ENCODE measurements around the gene ATP7A.
"Not testable (repeated sequence)": the region's sequence is repeated elsewhere in the genome, so short reads cannot be mapped to it uniquely, and the experiment has no call there.

ATP7A gene

GRCh38 chrX:77910108-77910840 is at the start of gene ATP7A:
Gene ATP7A, plus strand, starts transcription at chrX:77910693. Its CDS starts 60,949 bp downstream, at chrX:77971642.
- DNase-seq (ENCODE audit: low read depth) = peak; percentile 91

DNA sequence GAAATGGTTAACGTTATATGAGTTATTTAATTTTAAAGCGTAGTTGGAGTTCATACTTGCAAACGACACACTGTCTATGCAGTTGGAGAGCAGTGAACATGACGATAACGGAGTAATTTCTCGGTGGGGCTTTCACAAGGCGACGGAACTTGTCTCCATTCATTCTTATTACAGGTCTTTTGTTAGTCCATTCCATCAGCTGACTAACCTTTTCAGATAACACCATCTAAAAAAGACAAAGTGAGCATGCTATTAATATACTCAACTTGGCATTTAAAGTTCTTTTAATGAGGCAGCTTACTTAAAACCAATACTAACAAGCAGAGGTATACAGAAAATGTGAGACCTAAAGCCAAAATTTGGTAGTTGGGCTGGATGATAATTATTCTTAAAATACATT is 35.1 kb upstream of the ATP7A start:
- DNase-seq (ENCODE audit: low read depth) = no peak

DNA sequence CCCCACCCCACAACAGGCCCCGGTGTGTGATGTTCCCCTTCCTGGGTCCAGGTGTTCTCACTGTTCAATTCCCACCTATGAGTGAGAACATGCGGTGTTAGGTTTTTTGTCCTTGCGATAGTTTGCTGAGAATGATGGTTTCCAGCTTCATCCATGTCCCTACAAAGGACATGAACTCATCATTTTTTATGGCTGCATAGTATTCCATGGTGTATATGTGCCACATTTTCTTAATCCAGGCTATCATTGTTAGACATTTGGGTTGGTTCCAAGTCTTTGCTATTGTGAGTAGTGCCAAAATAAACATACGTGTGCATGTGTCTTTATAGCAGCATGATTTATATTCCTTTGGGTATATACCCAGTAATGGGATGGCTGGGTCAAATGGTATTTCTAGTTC is 29.1 kb upstream of the ATP7A start:
- DNase-seq (ENCODE audit: low read depth) = not testable (repeated sequence)

DNA sequence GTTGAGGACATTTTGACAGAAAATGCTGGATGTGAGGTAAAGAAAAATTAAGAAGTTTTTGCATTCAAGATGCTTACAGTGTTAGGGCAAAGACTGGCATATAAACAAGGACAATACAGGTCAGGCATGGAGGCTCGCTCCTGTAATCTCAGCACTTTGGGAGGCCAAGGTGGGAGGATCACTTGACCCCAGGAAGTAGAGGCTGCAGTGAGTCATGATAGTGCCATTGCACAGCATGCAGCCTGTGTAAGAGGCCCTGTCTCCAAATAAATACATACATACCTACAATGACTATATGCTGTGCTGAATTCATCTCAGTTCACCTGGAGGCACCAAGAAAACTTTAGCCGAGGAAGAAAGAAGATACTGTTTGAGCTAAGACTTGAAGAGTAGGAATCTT is 17.6 kb upstream of the ATP7A start:
- DNase-seq (ENCODE audit: low read depth) = no peak

DNA sequence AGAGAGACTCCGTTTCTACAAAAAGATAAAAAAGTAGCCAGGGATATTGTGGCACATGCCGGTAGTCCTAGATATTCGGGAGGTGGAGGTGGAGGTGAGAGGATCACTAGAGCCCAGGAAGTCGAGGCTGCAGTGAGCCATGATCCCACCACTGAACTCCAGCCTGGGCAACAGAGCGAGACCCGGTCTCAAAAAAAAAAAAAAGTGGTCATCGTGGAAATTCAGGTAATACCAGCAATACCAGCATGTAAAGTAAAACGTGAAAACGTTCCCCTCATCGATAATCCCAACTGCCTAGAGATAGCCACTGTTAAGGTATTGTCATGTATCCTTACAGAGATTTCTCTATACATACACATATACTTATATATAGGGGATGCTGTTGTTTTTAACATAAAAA is 16.8 kb upstream of the ATP7A start:
- no peak for DNase-seq (ENCODE audit: low read depth)

DNA sequence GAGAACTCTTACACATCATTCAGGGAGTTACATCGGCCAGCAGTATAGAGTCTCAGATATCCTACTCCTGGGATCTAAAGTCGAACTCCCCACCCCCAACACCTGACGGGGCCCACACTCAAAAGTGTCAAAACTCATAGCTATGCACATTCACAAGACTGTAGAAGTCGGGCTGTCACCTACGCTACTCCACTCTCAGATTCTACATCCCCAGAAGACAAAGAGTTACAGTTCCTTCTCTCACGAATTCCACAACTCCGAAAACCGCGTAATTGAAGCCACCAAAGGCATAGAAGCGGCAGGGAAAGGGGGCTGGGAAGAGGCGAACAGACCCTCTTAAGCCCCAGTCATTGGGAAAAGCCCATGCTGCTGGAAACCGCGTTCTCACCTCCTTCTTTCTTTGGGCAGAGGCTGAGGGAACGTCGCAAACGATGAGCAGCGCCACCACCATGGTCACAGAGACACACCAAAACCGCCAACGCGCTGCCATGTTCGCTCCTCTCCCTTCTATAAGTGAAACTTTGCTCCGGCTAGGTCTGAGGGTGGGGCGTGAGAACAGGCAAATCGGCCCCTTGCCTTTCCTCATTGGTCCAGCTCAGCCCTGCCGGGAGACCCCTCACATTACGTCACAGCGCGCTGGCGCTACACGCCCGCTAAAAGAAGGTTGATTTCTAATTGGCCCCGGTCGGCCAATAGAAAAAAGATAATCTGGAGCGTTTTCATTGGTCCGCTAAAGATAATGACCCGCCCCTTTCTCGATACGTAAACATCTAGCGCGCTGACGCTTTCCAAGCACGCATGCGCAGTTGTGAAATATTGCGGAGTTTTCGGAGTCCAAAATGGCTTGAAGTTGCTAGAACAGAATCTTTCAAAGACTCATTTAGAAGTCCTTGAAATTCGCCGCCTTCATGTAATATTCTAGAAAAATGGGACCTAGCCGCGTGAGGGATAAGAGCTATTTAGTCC is 15.3 kb upstream of the ATP7A start, which contains the start of gene MAGT1:
TSS of gene MAGT1 (minus strand) at position 515 of the 966 bp plus-strand sequence. CDS start at position 490, 25 bp downstream.
- peak; percentile 97 for DNase-seq (ENCODE audit: low read depth)

DNA sequence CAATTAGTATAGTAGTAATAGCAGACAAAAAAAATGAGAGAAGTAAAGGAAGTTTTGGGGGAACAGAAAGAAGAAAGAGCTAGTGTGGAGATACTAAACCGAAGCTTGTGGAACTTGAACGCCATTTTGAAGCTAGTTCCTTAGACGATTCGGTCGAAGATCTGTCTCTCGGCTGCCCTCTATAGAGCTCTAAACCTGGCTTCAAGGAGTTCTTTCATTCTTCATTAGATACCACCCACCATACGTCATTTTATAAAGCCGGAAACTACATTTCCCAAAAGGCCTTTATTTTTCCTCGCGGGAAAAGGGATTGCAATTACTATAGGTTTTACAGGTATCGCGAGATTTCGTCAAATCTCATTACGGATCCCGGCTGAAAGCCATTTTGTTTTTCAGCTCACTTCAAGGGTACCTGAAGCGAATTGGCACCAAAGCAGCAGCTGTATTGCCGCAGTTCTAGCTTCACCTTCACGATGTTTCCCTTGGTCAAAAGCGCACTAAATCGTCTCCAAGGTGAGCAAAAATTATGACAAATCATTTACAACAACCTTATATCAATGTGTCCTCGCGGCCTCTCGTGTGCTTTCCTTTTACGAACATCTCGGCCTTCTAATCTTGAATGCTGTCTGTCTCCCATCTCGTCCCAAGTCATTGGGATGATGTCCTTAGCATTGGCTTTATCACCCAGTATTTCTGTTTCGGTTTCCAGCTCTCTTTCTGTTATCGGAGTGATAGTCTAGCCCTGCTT is 11.2 kb upstream of the ATP7A start, which contains the start of gene COX7B:
TSS of gene COX7B (plus strand) at position 388 of the 748 bp plus-strand sequence. CDS start at position 474, 86 bp downstream.
- DNase-seq (ENCODE audit: low read depth) = peak; percentile 96

DNA sequence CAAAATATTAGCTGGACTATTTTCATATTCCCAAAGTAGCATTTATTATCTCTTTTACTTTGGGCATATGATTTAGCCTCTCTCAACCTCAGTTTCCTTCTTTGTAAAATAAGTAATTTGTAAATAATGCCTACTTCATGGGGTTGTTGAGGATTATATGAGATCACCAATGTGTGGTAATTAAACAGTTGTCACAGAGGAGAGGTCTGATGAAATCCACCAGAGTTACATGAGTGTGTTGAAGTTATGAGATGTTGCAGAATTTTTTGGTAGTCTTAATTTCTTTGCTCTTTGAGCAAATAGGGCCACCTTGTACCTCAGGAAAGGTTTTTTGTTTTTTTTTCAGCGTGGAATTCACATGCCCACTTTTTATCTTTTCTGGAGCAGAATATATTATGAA is 9.8 kb upstream of the ATP7A start:
- DNase-seq (ENCODE audit: low read depth) = peak; percentile 6

GRCh38 chrX:77901506-77901905 is 9.0 kb upstream of the ATP7A start:
- DNase-seq (ENCODE audit: low read depth) = no peak

DNA sequence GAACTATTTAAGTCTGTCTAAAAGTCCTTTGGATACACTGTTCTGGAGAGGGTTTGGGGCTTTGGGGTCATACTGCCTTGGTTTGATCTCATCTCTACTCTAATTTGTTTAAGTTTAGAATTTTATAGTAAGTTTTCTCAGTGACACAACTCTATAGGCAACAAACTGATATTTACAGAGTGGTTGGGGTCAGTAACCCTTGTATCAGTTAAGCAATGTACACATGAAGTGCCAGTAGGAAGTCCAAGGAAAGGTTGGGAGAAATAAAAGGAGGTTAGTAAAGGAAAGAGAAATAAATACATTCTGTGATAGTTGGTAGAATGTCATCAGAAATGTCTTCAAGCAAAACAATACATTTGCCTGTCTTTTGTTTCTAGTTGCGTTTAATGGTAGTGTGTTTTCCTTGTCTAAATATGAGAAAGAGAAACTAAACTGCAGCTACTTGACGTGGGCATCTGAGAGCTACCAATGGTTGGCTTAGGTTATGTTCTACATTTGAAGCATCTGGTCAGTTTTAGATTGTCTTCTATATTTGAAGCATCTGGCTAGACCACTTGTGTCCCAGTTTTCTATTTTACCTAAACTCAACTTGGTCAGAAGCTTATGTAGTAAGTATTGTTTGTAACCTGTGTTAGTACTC is 6.9 kb downstream of the ATP7A start:
- no peak for DNase-seq (ENCODE audit: low read depth)

DNA sequence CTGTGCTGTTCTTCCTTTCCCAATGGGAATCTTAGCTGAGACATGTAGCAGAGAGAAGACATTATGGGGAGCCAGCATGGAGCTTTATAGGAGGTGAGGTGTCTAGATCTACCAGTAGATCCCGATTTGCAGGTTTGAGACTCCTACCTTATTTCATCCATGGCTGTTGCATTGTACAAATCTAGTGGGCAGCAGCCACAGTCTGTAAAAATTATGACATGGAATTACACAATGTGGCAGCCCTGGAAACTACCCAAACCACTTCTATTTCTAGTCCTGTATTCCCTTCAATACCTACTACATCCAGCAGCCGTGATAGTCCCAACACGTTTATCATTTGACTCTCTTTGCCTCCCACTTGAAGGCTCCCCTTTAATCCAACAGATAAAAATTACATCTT is 8.1 kb downstream of the ATP7A start:
- peak; percentile 21 for DNase-seq (ENCODE audit: low read depth)

- not testable (repeated sequence) for DNase-seq (ENCODE audit: low read depth)
Observed at GRCh38 chrX:77919370-77919769, 8.9 kb downstream of the ATP7A start.

GRCh38 chrX:77922787-77923186 is 12.3 kb downstream of the ATP7A start:
- DNase-seq (ENCODE audit: low read depth) = no peak

DNA sequence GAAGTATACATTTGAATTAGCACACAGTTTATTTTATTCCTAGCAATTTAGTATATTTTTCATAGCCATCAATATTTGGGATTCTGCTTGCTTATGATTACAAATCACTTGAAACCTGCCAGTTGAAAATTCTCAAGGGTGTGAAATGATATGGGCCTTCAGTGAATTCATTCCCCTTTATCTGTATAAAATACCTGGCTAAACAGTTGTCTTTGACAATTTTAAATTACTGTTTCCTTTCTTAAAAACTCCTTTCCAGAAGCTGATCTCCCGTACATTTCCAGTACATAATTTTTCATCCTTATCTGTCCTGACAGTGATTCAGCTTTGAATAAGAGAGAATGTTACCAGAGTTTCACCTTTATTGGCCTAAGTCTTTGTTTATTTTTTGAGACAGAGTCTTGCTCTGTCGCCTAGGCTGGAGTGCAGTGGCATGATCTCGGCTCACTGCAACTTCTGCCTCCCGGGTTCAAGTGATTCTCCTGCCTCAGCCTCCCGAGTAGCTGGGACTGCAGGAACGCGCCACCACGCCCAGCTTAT is 13.9 kb downstream of the ATP7A start:
- DNase-seq (ENCODE audit: low read depth) = no peak

- DNase-seq (ENCODE audit: low read depth) = no peak
Observed at GRCh38 chrX:77925764-77926163, 15.3 kb downstream of the ATP7A start.

DNA sequence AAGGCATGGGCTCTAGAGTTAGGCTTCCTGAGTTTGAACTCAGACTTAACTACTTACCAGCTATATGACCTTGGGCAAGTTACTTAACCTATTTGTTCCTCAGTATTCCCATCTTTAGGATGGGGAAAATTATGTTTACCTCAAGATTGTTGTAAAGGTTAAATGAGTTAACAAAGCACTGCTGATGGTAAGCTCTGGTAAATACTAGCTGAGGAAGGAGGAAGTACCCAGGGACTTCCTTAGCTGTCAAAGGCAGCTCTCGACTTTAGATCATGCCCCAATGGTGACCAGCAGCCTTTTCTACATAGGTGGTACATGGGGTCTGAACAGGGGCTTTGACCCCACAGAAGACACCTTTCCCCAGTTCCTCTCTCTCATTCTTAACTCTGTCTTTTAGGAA is 20.1 kb downstream of the ATP7A start:
- no peak for DNase-seq (ENCODE audit: low read depth)

DNA sequence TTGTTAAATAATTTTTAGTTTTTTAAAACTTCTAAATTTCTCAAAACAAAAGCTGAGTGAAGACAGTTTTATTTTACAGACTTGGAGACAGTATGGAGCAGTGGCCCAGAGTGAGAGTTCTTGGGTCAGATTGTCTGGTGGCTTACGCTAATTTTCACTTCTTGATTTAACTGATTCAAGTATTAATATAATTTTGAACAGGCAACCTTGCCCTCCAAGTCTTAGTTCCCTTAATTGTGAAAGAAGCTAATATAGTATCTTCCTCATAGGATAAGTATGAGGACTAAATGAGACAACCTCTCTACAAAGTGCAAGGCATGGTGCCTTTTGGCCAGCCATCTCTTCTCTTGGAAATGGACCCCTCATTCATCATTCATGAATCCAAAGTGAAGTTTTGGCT is 25.4 kb downstream of the ATP7A start:
- no peak for DNase-seq (ENCODE audit: low read depth)

- no peak for DNase-seq (ENCODE audit: low read depth)
Observed at GRCh38 chrX:77936299-77936698, 25.8 kb downstream of the ATP7A start.

DNA sequence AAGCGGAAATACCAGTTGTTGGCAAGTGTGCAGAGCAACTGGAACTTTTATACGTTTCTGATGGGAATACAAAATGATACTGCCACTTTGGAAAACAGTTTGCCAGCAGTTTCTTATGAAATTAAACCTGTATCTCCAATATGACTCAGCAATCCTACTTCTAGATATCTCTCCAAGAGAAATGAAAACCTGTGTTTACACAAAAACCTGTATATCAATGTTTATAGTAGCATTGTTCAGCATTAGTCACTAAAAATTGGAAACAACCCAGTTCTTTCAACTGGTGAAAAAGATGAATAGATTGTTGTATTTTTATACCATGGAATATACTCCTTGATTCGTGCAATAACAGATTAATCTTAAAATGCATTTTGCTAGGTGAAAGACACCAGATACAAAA is 26.8 kb downstream of the ATP7A start:
- DNase-seq (ENCODE audit: low read depth) = peak; percentile 13

DNA sequence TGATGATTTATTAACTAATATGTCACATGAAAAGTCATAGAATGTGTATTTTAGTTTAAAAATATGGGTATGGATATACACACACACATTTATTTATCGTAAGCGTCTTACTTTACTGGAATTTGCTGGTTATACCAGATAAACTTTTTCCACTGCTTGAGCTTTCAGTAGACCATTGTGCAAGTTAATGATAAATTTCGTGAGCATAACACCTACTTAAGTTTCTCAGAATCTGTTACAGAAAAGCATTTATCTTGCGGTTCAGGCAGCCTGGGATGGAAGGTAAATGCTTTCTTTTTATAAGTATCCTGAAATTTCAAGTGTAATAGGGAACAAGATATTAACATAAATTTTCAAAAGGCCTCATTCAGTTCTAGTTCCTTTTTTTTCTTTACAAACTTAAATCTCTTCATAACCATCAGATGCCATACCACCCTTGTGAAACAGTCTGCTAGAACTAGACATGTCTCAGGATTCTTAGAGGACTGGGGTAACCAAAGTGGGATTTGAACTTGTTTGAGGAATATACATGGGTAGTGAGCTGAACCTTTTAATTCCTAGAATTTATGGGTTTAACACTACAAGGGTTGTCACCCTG is 27.7 kb downstream of the ATP7A start:
- no peak for DNase-seq (ENCODE audit: low read depth)

- not testable (repeated sequence) for DNase-seq (ENCODE audit: low read depth)
Observed at GRCh38 chrX:77945031-77945430, 34.5 kb downstream of the ATP7A start.
